DND-41 (cell line): ENCODE data around the gene ZC3H12C.

ENCODE experiments used
- ATAC-seq: fragments of 200-7000 bp; cut with Tn5 transposase; 3 replicates; pipeline ENCODE4 v1.9.1; 2021; ENCODE audit warnings: low read depth; ENCODE audit not compliant: insufficient read depth
- DNase-seq: peaks from one replicate; pipeline ENCODE4 v3.0.0-alpha.2; 2020
- H2AFZ ChIP-seq: 2 replicates; pipeline ENCODE4 v1.6.0; 2012; ENCODE audit warnings: low read depth, low read length
- H3K27ac ChIP-seq: 2 replicates; pipeline ENCODE4 v1.5.1; 2012; ENCODE audit warnings: low read length, inconsistent platforms
- H3K27me3 ChIP-seq: fragments of 200-600 bp; sonication (generic); 2 replicates; pipeline ENCODE4 v1.6.0; 2012; ENCODE audit warnings: low read length, mild to moderate bottlenecking, inconsistent platforms; ENCODE audit not compliant: insufficient read depth, poor library complexity
- H3K36me3 ChIP-seq: 2 replicates; pipeline ENCODE4 v1.5.1; 2012; ENCODE audit warnings: low read length, inconsistent platforms; ENCODE audit not compliant: insufficient read depth
- H3K4me1 ChIP-seq: 2 replicates; pipeline ENCODE4 v1.5.1; 2012; ENCODE audit warnings: mild to moderate bottlenecking, low read length; ENCODE audit not compliant: insufficient read depth
- H3K4me2 ChIP-seq: 2 replicates; pipeline ENCODE4 v1.6.0; 2012; ENCODE audit warnings: mild to moderate bottlenecking, moderate library complexity, low read length, inconsistent platforms; ENCODE audit not compliant: insufficient read depth
- H3K4me3 ChIP-seq, 2 experiments: fragments of 200-600 bp in 1 of 2; shearing (Covaris generic) in 1 of 2; 2 replicates each; pipeline ENCODE4 v1.5.1; 2012 to 2016; ENCODE audit warnings: inconsistent platforms in 2 of 2, low read length in 2 of 2, mild to moderate bottlenecking in 2 of 2, low read depth in 1 of 2, moderate library complexity in 1 of 2
- H3K79me2 ChIP-seq: 2 replicates; pipeline ENCODE4 v1.6.0; 2012; ENCODE audit warnings: low read length, inconsistent platforms; ENCODE audit not compliant: insufficient read depth
- H3K9ac ChIP-seq: 2 replicates; pipeline ENCODE4 v1.6.0; 2012; ENCODE audit warnings: low read depth, mild to moderate bottlenecking, inconsistent platforms, low read length, moderate library complexity
- H3K9me3 ChIP-seq: 2 replicates; pipeline ENCODE4 v1.5.1; 2012; ENCODE audit warnings: low read length, moderate library complexity, mild to moderate bottlenecking, inconsistent platforms; ENCODE audit not compliant: insufficient read depth, severe bottlenecking
- H4K20me1 ChIP-seq: 2 replicates; pipeline ENCODE4 v1.6.0; 2012; ENCODE audit warnings: low read length; ENCODE audit not compliant: insufficient read depth
- EZH2 ChIP-seq: IDR thresholded peaks from 3 replicates; pipeline ENCODE4 v1.6.1; 2012; ENCODE audit warnings: borderline replicate concordance, low read depth, mild to moderate bottlenecking, moderate library complexity, low read length, inconsistent platforms; ENCODE audit not compliant: severe bottlenecking
- TF ChIP-seq, protein P1 (sequence below): IDR thresholded peaks from 2 replicates; pipeline ENCODE4 v1.5.1; 2012; ENCODE audit warnings: borderline replicate concordance, low read length, moderate library complexity, mild to moderate bottlenecking; ENCODE audit not compliant: poor library complexity, severe bottlenecking; ENCODE audit errors: extremely low read depth

Gene ZC3H12C

DNA sequence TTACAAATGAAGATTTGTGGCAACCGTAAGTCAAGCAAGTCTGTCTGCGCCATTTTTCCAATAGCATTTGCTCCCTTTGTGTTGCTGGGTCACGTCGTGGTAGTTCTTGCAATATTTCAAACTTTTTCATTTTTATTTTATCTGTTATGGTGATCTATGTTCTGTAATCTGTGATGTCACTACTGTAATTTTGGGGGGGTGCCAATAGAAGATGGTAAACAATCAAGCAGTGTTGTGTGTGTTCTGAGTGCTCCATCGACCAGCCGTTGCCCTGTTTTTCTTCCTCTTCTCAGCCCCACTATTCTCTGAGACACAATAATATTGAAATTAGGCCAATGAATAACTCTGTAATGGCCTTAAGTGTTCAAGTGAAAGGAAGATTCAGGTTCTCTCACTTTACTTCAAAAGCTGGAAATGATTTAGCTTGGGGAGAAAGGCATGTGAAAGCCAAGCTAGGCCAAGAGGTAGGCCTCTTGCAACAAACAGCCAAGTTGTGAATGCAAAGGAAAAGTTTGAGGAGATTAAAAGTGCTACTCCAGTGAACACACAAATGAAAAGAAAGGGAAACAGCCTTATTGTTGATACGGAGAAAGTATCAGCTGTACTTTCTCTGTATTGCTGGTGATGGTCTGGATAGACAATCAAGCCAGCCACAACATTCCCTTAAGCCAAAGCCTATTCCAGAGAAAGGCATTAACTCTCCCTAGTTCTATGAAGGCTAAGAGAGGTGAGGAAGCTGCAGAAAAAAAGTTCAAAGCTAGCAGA lies 7.5 kb downstream of the ZC3H12C start:
- no peak for ATAC-seq

DNA sequence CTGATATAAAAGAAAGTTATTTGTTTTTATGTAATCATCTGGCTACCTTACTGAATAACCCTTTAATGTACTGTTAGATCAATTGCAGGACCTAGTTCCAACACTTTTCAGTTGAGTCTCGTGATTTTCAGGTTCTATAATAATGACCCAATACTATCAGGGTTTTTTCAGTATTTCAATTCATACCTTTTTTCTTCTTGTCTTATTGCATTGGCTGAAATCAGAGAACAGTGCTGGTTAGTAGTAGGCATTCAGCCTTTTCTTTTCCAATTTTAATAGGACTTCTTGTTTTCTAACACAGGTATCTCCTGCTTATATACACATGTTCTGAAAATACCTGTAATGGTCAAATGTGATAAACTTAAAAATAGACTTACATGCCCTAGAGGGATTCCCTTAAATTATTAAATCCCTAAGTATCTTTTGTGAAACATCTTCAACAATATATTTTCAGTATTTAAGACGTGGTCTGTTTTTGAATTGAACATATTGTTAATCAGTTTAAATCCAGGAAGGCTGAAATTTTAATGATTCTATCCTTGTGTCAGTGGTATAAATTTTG lies 13.6 kb downstream of the ZC3H12C start:
- DNase-seq (no peak), ATAC-seq (no peak)
- H4K20me1 ChIP-seq = no peaks in the 10 kb centered on the region
- no peaks in the 10 kb centered on the region for H3K79me2 ChIP-seq
- H3K27me3 ChIP-seq = no peaks in the 10 kb centered on the region
- H3K4me2 ChIP-seq = no peak overlapping the region
- no peak for TF ChIP-seq EZH2
- TF ChIP-seq, protein P1, sequence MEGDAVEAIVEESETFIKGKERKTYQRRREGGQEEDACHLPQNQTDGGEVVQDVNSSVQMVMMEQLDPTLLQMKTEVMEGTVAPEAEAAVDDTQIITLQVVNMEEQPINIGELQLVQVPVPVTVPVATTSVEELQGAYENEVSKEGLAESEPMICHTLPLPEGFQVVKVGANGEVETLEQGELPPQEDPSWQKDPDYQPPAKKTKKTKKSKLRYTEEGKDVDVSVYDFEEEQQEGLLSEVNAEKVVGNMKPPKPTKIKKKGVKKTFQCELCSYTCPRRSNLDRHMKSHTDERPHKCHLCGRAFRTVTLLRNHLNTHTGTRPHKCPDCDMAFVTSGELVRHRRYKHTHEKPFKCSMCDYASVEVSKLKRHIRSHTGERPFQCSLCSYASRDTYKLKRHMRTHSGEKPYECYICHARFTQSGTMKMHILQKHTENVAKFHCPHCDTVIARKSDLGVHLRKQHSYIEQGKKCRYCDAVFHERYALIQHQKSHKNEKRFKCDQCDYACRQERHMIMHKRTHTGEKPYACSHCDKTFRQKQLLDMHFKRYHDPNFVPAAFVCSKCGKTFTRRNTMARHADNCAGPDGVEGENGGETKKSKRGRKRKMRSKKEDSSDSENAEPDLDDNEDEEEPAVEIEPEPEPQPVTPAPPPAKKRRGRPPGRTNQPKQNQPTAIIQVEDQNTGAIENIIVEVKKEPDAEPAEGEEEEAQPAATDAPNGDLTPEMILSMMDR = no peak
- H3K36me3 ChIP-seq = no peaks in the 10 kb centered on the region
- H3K4me3 ChIP-seq = no peak overlapping the region
- H3K4me1 ChIP-seq = no peaks in the 10 kb centered on the region
- H3K27ac ChIP-seq = no peak overlapping the region
- no peak overlapping the region for H2AFZ ChIP-seq
- H3K9ac ChIP-seq = no peak overlapping the region
- no peaks in the 10 kb centered on the region for H3K9me3 ChIP-seq

More for the DNA sequence above, 7.5 kb downstream of the ZC3H12C start:
- no peaks in the 10 kb centered on the region for H3K27me3 ChIP-seq
- H3K27ac ChIP-seq = no peak overlapping the region
- H2AFZ ChIP-seq = no peak overlapping the region
- no peak for DNase-seq
- H3K4me1 ChIP-seq = no peaks in the 10 kb centered on the region
- no peaks in the 10 kb centered on the region for H3K79me2 ChIP-seq
- no peaks in the 10 kb centered on the region for H3K36me3 ChIP-seq
- no peak for TF ChIP-seq EZH2
- TF ChIP-seq, protein P1 = no peak
- no peak overlapping the region for H3K9ac ChIP-seq
- H3K4me3 ChIP-seq = no peak overlapping the region
- H3K4me2 ChIP-seq = no peak overlapping the region
- H3K9me3 ChIP-seq = no peaks in the 10 kb centered on the region
- H4K20me1 ChIP-seq = no peaks in the 10 kb centered on the region

DNA sequence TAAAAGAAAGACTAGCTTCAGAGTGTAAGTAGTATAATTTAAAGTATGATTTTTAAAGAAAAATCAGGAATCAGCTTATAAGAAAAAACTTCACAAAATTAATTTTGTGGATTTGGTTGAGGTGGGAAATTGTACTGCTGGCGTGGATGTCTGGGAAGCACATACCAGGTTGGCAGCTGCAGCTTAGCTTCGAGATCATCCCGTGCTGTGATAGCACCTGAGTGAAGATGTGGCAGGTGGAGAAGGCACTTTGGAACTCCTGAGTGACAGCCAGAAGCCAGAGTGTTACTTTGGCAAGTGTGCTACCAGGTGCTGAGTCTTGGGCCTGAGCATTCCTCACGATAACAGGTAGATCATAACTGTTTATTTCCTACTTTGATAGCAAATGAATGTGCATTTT lies 17.7 kb downstream of the ZC3H12C start:
- Histone ChIP-seq H3K9ac (no peak overlapping the region), H3K4me2 (no peak overlapping the region), H3K36me3 (no peaks in the 10 kb centered on the region), H3K27ac (no peak overlapping the region), H3K27me3 (no peaks in the 10 kb centered on the region), H2AFZ (no peak overlapping the region), H3K4me1 (no peaks in the 10 kb centered on the region), H3K4me3 (no peak overlapping the region), H4K20me1 (no peaks in the 10 kb centered on the region), H3K9me3 (no peaks in the 10 kb centered on the region), H3K79me2 (no peaks in the 10 kb centered on the region)
- DNase-seq (no peak), ATAC-seq (no peak)
- TF ChIP-seq, protein P1 = no peak
- no peak for TF ChIP-seq EZH2
